Loucy (cell line): ENCODE results near the gene KATNB1.

ENCODE experiments used
- EZH2phosphoT487 ChIP-seq: fragments of 200-600 bp; IDR thresholded peaks from 2 replicates; pipeline ENCODE4 v1.6.1; 2018; ENCODE audit warnings: antibody characterized with exemption, mild to moderate bottlenecking, moderate library complexity, borderline replicate concordance
- TF ChIP-seq, protein P1 (sequence below): fragments of 200-600 bp; sonication (generic); conservative IDR thresholded peaks from 2 replicates; pipeline ENCODE4 v1.5.1; 2014; ENCODE audit warnings: mild to moderate bottlenecking, antibody characterized with exemption, low read length

DNA sequence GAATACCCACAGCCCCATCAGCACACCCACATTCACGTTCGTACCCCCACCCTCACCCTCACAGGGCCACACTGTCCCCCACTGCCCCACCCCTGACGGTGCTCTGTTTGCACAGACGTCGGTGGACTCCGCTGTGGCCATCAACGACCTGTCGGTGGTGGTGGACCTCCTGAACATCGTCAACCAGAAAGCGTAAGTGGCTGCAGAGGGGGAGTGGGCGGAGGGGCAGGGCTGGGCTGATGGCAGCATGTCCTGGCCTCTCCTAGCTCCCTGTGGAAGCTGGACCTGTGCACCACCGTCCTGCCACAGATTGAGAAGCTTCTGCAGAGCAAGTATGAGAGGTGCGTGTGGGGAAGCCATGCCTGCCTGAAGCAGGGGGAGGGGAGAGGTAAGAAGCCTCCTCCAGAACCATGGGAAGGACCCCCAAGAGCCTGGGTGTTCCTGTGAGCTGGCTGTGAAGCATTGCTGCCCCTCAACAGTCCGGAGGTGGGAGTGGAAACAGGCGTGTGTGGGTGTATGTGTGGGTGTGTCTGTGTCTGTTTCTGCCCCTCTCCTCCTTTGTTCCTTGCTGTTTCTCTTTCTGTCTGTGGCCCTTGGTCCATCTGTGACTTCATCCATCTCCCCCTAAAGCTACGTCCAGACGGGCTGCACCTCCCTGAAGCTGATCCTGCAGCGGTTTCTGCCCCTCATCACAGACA is 20.3 kb downstream of the KATNB1 start:
- TF ChIP-seq, protein P1, sequence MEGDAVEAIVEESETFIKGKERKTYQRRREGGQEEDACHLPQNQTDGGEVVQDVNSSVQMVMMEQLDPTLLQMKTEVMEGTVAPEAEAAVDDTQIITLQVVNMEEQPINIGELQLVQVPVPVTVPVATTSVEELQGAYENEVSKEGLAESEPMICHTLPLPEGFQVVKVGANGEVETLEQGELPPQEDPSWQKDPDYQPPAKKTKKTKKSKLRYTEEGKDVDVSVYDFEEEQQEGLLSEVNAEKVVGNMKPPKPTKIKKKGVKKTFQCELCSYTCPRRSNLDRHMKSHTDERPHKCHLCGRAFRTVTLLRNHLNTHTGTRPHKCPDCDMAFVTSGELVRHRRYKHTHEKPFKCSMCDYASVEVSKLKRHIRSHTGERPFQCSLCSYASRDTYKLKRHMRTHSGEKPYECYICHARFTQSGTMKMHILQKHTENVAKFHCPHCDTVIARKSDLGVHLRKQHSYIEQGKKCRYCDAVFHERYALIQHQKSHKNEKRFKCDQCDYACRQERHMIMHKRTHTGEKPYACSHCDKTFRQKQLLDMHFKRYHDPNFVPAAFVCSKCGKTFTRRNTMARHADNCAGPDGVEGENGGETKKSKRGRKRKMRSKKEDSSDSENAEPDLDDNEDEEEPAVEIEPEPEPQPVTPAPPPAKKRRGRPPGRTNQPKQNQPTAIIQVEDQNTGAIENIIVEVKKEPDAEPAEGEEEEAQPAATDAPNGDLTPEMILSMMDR = no peak
- TF ChIP-seq EZH2phosphoT487 = no peak
